GM19193 (cell line): Measurements from ENCODE around the gene GAL3ST1.

ENCODE experiments used
- POLR2A ChIP-seq: IDR thresholded peaks from 4 replicates; pipeline ENCODE4 v1.6.1; 2011; ENCODE audit not compliant: insufficient read depth, insufficient read length; ENCODE audit errors: extremely low read depth

Gene GAL3ST1

GRCh38 chr22:30604723-30605122, 30.3 kb upstream of the GAL3ST1 start:
- TF ChIP-seq POLR2A = no peak

GRCh38 chr22:30603801-30604200, 29.3 kb upstream of the GAL3ST1 start:
- no peak for TF ChIP-seq POLR2A

- no peak for TF ChIP-seq POLR2A
Observed at GRCh38 chr22:30602049-30602448, 27.6 kb upstream of the GAL3ST1 start.

GRCh38 chr22:30601464-30601863, 27.0 kb upstream of the GAL3ST1 start:
- TF ChIP-seq POLR2A = no peak

- TF ChIP-seq POLR2A = no peak
Observed at GRCh38 chr22:30600921-30601320, 26.5 kb upstream of the GAL3ST1 start.

DNA sequence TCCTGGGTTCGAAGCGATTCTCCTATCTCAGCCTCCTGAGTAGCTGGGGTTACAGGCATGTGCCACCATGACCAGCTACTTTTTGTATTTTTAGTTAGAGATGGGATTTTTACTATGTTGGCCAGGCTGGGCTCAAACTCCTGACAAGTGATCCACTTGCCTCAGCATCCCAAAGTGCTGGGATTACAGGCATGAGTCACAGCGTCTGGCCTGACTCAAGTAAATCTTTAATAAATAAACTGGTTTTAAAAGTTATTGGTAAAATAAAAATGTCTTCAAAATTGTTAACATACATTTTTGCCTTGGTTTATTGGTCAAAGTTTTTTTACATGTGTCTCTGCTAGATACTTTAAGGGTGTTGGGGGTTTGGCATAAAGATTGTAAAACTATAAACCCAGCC, 24.5 kb upstream of the GAL3ST1 start:
- TF ChIP-seq POLR2A = no peak

DNA sequence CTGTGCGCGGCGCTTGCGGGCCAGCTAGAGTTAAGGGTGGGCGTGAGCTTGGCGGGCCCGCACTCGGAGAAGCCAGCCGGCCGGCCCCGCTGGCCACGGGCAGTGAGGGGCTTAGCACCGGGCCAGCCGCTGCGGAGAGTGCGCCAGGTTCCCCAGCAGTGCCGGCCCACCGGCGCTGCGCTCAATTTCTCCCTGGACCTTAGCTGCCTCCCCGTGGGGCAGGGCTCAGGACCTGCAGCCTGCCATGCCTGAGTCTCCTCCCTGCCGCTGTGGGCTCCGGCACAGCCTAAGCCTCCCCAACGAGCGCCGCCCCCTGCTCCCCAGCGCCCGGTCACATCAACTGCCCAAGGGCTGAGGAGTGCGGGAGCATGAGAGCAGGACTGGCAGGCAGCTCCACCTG, 22.4 kb upstream of the GAL3ST1 start:
- TF ChIP-seq POLR2A = no peak

GRCh38 chr22:30596199-30596598, 21.7 kb upstream of the GAL3ST1 start:
- no peak for TF ChIP-seq POLR2A

DNA sequence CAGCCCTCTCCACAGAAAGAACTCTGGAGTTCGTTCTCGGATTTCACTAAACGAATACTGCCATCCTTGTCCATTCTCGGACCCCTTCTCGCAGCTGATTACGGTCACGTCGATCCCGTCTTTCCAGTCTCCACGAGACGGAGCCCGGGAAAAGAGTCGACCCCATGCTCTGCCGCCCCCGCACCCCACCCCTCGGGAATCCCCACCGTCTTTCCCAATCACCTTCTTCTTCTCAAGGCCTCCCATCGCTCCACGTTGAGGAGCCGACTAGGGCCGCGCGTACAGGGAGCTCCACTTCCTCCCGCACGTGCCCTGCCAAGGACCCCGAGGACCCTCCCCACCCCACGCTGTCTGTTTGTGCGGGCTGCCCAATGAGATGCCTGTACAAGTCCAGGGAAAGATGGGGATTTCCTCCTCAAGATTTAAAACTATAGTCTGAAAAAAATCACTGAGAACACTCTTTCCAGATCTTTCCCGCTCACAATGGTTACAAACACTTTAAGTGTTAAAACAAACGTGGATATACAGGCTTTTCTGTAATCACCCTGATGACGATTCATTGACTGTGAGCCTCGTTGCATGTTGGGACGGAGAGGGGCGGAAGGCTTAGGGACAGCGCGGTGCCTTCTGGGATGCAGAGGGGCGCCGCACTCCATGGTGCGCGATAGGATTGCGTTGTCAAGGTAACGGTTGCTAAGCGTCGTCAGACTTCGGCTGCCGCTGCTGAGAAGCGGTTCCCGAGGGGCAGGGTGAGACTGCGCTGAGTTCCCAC, 17.3 kb upstream of the GAL3ST1 start, which contains the start of gene PES1:
TSS of gene PES1 (minus strand) at position 323 of the 772 bp plus-strand sequence. CDS start at position 246, 77 bp downstream.
- peak; percentile 73 for TF ChIP-seq POLR2A

- no peak for TF ChIP-seq POLR2A
Observed at GRCh38 chr22:30591191-30591587, 16.7 kb upstream of the GAL3ST1 start.

DNA sequence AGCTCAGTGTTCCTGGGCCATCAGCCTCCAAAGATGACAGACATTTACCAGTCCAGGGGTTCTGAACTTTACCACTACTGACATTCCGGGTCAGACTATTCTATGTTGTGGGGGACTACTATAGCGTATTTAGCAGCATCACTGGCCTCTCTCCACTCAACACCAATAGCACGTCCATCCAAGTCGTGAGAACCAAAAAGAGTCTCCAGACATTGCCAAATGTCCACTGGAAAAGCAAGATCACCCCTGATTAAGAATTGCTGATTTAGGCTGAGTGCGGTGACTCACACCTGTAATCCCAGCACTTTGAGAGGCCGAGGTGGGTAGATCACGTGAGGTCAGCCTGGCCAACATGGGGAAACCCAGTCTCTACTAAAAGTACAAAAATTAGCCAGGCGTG, 11.9 kb upstream of the GAL3ST1 start:
- no peak for TF ChIP-seq POLR2A

- TF ChIP-seq POLR2A = no peak
Observed at GRCh38 chr22:30584441-30584840, 10.0 kb upstream of the GAL3ST1 start.

DNA sequence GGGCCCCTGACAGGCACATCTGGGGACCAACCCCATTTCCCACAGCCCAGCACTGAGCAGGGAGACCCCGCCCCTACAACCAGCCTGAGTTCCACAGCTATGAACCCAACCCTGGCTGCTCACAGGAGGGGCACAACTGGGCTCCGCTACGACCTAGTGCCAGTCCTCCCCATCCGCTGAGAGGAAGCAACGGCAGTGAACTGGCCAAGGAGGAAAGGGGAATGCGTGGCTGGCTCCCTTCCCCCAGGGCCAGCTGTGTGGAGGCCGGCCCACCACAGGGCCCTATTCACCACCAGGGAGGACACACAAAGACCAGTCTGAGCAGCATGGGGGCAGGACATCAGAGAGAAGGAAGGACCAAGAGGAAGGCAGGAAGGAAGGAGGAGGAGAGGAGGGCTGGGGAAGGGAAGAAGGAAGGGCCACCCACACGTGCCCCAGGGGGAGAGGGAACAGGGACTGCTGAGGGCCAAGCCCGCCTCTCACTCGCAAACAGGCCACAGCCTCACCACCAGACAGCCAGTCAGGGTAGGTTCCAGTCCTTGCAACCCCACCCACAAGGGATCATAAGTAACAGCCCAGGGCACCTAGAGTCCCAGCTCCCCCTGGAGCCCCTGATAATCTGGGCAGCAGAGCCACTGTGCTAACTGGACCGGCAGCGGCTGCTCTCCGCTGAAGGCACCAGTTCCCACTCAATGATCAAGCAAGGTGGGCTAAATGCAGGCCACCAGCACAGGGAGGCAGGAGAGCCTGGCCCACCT, 8.5 kb upstream of the GAL3ST1 start:
- no peak for TF ChIP-seq POLR2A

GRCh38 chr22:30582051-30582450, 7.6 kb upstream of the GAL3ST1 start:
- no peak for TF ChIP-seq POLR2A

DNA sequence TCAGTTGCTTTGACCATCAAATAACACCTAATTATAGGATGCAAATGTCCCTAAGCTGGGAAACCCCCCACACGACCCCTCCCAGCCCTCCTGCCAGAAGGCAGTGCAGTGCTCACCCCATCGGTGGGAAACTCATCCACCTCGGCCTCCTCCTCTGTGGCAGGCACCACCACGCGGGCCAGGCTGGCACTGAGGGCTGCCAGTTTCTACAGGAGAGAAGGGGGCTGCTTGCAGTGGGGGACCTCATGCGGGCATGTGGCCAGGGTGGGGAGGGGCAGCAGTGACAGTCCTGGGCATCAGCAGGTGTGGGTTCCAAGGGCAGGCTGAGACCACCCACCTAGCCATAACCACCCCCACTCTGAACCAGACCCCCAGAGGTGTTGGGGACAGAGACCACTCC, 6.4 kb upstream of the GAL3ST1 start:
- no peak for TF ChIP-seq POLR2A

DNA sequence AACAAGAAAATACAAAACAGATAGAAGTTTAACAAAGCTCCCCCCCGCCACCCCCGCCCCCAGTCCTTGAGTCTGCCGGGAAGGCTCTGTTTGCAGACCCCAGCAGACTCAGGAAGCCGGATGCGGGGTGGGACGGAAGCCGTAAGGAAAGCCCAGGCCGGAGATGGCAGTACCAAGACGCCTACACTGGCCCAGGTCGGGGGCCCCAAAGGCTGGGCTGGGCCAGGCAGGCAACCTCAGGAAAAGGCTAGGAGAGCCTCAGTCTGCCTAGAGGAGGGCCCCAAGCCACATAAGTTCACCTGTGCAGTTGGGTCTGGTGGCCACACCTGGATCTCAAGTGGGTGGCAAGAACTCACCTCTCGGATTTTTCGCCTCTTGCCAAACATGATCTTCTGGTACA, 4.0 kb upstream of the GAL3ST1 start:
- TF ChIP-seq POLR2A = no peak
